Panc1 (cell line): Measurements from ENCODE around the gene TBCD. TPM values are rescaled to one million over a fixed set of nuclear protein-coding genes. Genes with fewer than 3 reads are reported as not detected.

Experiments used
- ATAC-seq: fragments of 200-7000 bp; cut with Tn5 transposase; 2 replicates; pipeline ENCODE4 v1.9.1; 2020; ENCODE audit warnings: mild to moderate bottlenecking, moderate library complexity
- BruUV-seq: library from RNA; stranded (reverse); fragments of 400-500 nt; replicated peaks from 2 replicates; lab custom pipeline; 2021; lab: Mats Ljungman, UMichigan
- CTCF ChIA-PET: fragments of 300-600 bp; sonication (Branson Sonifier 250); formaldehyde crosslinking; loops from one replicate; lab custom pipeline; 2022; ENCODE audit warnings: antibody characterized with exemption; lab: Charles Lee
- POLR2A ChIA-PET: fragments of 300-600 bp; sonication (Branson Sonifier 250); formaldehyde crosslinking; loops from one replicate; lab custom pipeline; 2022; ENCODE audit warnings: antibody characterized with exemption; lab: Charles Lee
- DNase-seq: peaks from one replicate; pipeline ENCODE4 v3.0.0-alpha.2; 2010; ENCODE audit warnings: low read depth, low spot score
- H3K27ac ChIP-seq: 2 replicates; pipeline ENCODE4 v1.5.1; 2011; ENCODE audit warnings: mild to moderate bottlenecking, low read length, inconsistent platforms
- H3K27me3 ChIP-seq: fragments of 200-500 bp; sonication (Bioruptor generic); 2 replicates; pipeline ENCODE4 v1.6.0; 2014; ENCODE audit warnings: low read length, inconsistent platforms; ENCODE audit not compliant: control insufficient read depth, insufficient read depth
- H3K36me3 ChIP-seq: fragments of 200-500 bp; sonication (Bioruptor generic); 2 replicates; pipeline ENCODE4 v1.5.1; 2014; ENCODE audit warnings: inconsistent platforms, mild to moderate bottlenecking, low read length, moderate library complexity; ENCODE audit not compliant: control insufficient read depth, insufficient read depth
- H3K4me1 ChIP-seq: 2 replicates; pipeline ENCODE4 v1.5.1; 2011; ENCODE audit warnings: inconsistent platforms, mild to moderate bottlenecking, low read length, moderate library complexity; ENCODE audit not compliant: control insufficient read depth, insufficient read depth
- H3K4me3 ChIP-seq, 2 experiments: 2 replicates each; pipeline ENCODE4 v1.5.1; 2011 to 2012; ENCODE audit warnings: low read depth in 2 of 2, low read length in 2 of 2, mild to moderate bottlenecking in 2 of 2, inconsistent platforms in 1 of 2, moderate library complexity in 1 of 2
- H3K9me3 ChIP-seq: fragments of 200-500 bp; sonication (Bioruptor generic); 2 replicates; pipeline ENCODE4 v1.5.1; 2014; ENCODE audit warnings: low read depth, mild to moderate bottlenecking, inconsistent platforms, low read length, moderate library complexity; ENCODE audit not compliant: control insufficient read depth, insufficient read depth
- POLR2AphosphoS5 ChIP-seq: IDR thresholded peaks from 2 replicates; pipeline ENCODE4 v1.6.1; 2012; ENCODE audit warnings: mild to moderate bottlenecking, low read depth, low read length, moderate library complexity
- SIN3A ChIP-seq: IDR thresholded peaks from 2 replicates; pipeline ENCODE4 v1.6.1; 2012; ENCODE audit warnings: low read depth, mild to moderate bottlenecking, low read length, moderate library complexity, borderline replicate concordance; ENCODE audit not compliant: insufficient read depth
- TCF7L2 ChIP-seq: IDR thresholded peaks from 2 replicates; pipeline ENCODE4 v1.6.1; 2011; ENCODE audit warnings: mild to moderate bottlenecking, low read depth, low read length, inconsistent platforms
- in situ Hi-C: cut with HindIII; loops from 2 replicates; pipeline ENCODE4 v1.10.0; 2016; ENCODE audit warnings: low sequenced_read_pairs, low pct_unique_long_range_greater_than_20kb
- intact Hi-C: fragments of 100-400 bp; cut with micrococcal nuclease; formaldehyde crosslinking; loops from one replicate; pipeline ENCODE4 v1.10.0; 2022; ENCODE audit not compliant: unreplicated experiment
- total RNA-seq: library from RNA; stranded (reverse); gene quantifications from one replicate; pipeline ENCODE4 v1.2.1, GENCODE V29; 2021; ENCODE audit not compliant: unreplicated experiment
- TF ChIP-seq, protein P1 (sequence below): fragments of 450-650 bp; IDR thresholded peaks from 2 replicates; pipeline ENCODE4 v1.5.1; 2017; ENCODE audit warnings: mild to moderate bottlenecking
- TF ChIP-seq, protein P2 (sequence below), 2 experiments: IDR thresholded peaks; 2 replicates each; pipeline ENCODE4 v1.6.1; 2011 to 2012; ENCODE audit warnings: low read depth in 2 of 2, control low read depth in 1 of 2, low read length in 1 of 2, mild to moderate bottlenecking in 1 of 2, moderate library complexity in 1 of 2; ENCODE audit not compliant: insufficient read depth in 1 of 2

The TBCD gene
- total RNA-seq, 1 experiment from 2014 or later: 186 TPM

DNA sequence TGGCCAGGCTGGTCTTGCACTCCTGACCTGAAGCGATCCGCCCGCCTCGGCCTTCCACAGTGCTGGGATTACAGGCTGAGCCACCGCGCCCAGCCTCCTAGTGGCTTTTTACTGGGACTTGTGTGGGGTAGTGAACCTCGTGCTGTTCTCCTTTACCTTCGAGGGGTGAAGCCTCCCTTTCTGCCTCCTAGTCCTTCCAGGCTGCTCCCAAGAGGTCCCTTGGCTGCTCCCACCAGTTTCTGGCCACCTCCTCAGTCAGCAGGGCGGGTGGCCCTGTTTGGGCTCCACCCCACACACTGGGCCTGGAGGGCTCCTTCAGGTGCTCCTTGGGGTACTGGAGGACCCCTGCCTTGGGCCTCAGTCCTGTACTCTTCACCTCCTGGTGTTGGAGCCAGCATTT is 158.9 kb downstream of the TBCD start:
- CTCF ChIA-PET: no interaction called here
- intact Hi-C loops: no loop called here
- peaks cover 2% of the 10 kb centered on the region; the same call in 1 of the 2 replicates for H3K36me3 ChIP-seq
- no peak overlapping the region for H3K4me3 ChIP-seq
- no peak overlapping the region for H3K27ac ChIP-seq
- no TSS peak for BruUV-seq
- H3K27me3 ChIP-seq: no peaks in the 10 kb centered on the region
- POLR2A ChIA-PET: no interaction called here
- in situ Hi-C loops: no loop called here
- no peaks in the 10 kb centered on the region for H3K9me3 ChIP-seq
- no peak for ATAC-seq
- TF ChIP-seq, protein P1, sequence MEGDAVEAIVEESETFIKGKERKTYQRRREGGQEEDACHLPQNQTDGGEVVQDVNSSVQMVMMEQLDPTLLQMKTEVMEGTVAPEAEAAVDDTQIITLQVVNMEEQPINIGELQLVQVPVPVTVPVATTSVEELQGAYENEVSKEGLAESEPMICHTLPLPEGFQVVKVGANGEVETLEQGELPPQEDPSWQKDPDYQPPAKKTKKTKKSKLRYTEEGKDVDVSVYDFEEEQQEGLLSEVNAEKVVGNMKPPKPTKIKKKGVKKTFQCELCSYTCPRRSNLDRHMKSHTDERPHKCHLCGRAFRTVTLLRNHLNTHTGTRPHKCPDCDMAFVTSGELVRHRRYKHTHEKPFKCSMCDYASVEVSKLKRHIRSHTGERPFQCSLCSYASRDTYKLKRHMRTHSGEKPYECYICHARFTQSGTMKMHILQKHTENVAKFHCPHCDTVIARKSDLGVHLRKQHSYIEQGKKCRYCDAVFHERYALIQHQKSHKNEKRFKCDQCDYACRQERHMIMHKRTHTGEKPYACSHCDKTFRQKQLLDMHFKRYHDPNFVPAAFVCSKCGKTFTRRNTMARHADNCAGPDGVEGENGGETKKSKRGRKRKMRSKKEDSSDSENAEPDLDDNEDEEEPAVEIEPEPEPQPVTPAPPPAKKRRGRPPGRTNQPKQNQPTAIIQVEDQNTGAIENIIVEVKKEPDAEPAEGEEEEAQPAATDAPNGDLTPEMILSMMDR: no peak
- no peak for TF ChIP-seq TCF7L2
- TF ChIP-seq POLR2AphosphoS5: no peak
- no peak for TF ChIP-seq SIN3A
- TF ChIP-seq, protein P2, sequence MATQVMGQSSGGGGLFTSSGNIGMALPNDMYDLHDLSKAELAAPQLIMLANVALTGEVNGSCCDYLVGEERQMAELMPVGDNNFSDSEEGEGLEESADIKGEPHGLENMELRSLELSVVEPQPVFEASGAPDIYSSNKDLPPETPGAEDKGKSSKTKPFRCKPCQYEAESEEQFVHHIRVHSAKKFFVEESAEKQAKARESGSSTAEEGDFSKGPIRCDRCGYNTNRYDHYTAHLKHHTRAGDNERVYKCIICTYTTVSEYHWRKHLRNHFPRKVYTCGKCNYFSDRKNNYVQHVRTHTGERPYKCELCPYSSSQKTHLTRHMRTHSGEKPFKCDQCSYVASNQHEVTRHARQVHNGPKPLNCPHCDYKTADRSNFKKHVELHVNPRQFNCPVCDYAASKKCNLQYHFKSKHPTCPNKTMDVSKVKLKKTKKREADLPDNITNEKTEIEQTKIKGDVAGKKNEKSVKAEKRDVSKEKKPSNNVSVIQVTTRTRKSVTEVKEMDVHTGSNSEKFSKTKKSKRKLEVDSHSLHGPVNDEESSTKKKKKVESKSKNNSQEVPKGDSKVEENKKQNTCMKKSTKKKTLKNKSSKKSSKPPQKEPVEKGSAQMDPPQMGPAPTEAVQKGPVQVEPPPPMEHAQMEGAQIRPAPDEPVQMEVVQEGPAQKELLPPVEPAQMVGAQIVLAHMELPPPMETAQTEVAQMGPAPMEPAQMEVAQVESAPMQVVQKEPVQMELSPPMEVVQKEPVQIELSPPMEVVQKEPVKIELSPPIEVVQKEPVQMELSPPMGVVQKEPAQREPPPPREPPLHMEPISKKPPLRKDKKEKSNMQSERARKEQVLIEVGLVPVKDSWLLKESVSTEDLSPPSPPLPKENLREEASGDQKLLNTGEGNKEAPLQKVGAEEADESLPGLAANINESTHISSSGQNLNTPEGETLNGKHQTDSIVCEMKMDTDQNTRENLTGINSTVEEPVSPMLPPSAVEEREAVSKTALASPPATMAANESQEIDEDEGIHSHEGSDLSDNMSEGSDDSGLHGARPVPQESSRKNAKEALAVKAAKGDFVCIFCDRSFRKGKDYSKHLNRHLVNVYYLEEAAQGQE (IDR thresholded peaks at IDR 0.05; ENCODE audit: insufficient read depth in 1 of 2, low read depth in 2 of 2, low read length in 1 of 2): no peak
- no peaks in the 10 kb centered on the region for H3K4me1 ChIP-seq
- DNase-seq: no peak

DNA sequence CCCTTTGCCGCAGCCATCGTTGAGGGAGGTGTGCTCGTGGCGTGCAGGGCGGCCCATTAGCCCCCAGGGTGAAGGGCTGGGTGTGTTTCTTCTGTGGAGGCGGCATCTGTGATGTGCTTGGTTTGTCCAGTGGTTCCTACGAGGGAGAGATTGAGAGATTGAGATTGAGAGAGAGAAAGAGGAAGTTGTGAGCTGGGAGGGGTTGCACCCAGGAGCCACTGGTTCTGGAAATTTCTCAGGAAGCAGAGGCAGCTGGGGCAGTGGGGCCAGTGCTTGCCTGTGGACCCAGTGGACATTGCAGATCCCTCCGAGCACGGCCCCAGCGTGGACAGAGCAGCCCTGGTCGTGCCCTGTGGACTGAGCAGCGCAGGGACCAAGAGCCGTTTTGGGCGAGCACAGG is 160.0 kb downstream of the TBCD start:
- Histone ChIP-seq H3K36me3 (no peaks in the 10 kb centered on the region), H3K4me3 (no peak overlapping the region), H3K27me3 (no peaks in the 10 kb centered on the region), H3K27ac (no peak overlapping the region), H3K9me3 (no peaks in the 10 kb centered on the region), H3K4me1 (no peaks in the 10 kb centered on the region)
- TF ChIP-seq, protein P1: no peak
- TF ChIP-seq, protein P2 (IDR thresholded peaks at IDR 0.05; ENCODE audit: insufficient read depth in 1 of 2, low read depth in 2 of 2, low read length in 1 of 2): no peak
- TF ChIP-seq POLR2AphosphoS5: no peak
- TF ChIP-seq SIN3A: no peak
- no peak for TF ChIP-seq TCF7L2
- ChIA-PET POLR2A (interaction anchor here (0.7 kb wide), 1 partner anchor 68 kb away, joined by 6 read pairs; no protein-coding TSS in a partner anchor), CTCF (no interaction called here)
- in situ Hi-C loops: no loop called here
- ATAC-seq (no peak), DNase-seq (no peak)
- intact Hi-C loops: no loop called here
- BruUV-seq: no TSS peak
